ENCODE data around the gene FAM124A. TPM values are rescaled to one million over a fixed set of nuclear protein-coding genes. Genes with fewer than 3 reads are reported as not detected.

Gene FAM124A
- total and polyA plus RNA-seq, 4 donors, result 6.1 to 15.7 (median 10.4) TPM

DNA sequence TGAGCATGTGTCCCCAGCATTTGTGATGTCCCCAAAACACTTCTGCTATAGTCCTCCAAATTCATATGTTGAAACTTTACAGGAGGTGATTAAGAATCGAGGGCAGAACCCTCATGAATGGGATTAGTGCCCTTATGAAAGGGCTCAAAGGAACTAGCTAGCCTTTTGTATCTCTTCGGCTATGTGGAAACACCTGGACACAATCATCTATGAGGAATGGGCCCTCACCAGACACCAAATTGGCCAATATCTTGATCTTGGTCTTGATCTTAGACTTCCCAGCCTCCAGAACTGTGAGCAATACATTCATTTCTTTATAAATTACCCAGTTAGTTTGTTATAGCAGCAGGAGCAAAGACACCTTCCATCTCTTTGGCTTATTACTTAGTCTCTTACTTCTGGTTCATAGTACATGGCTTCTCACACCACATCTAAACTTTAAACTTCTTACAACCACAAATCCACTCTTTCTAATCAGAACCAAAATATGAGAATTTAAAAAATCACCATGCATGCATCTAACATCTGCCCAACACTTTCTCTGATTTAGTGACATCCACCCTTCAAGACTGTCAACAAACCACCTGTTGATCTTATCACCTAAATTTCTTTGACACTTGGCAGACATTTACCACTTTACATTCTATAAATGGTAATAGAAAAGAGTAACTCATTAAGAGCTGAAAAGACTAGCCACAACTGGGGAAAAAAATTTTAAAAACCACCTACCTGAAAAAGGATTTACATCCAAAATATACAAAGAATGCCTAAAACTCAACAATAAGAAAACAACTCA is 110.6 kb downstream of the FAM124A start:
- no CpG with 5 or more reads among the region's 2 CpGs for WGBS (ENCODE audit: insufficient coverage)
- no peak for DNase-seq (ENCODE audit: low read depth in 4 of 6, low spot score in 6 of 6)
- Histone ChIP-seq H3K9me3 (ENCODE audit: control insufficient read depth, insufficient read depth, low read length) (no peaks in the 10 kb centered on the region), H3K27ac (ENCODE audit: low read depth, low read length) (no peak overlapping the region), H3K4me3 (ENCODE audit: low read depth, low read length) (no peak overlapping the region), H3K27me3 (ENCODE audit: control insufficient read depth, insufficient read depth, low read length) (no peaks in the 10 kb centered on the region), H3K36me3 (ENCODE audit: control insufficient read depth, insufficient read depth, low read length) (no peaks in the 10 kb centered on the region), H3K4me1 (ENCODE audit: control insufficient read depth, insufficient read depth, low read length) (no peaks in the 10 kb centered on the region)

DNA sequence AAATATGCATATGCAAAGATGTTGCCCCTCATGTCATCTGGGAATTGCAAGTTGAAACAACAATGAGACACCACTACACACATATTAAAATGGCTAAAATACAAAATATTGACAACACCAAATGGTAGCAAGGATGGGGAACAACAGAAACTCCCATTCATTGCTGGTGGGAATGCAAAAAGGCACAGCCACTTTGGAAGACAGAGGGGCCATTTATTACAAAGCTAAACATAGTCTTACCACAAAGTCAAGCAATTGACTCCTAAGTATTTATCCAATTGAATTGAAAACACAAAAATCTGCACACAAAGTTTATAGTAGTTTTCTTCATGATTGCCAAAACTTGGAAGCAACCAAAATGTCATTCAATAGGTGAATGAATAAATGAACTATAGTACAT is 111.2 kb downstream of the FAM124A start:
- Histone ChIP-seq H3K4me1 (ENCODE audit: control insufficient read depth, insufficient read depth, low read length) (no peaks in the 10 kb centered on the region), H3K27me3 (ENCODE audit: control insufficient read depth, insufficient read depth, low read length) (no peaks in the 10 kb centered on the region), H3K27ac (ENCODE audit: low read depth, low read length) (no peak overlapping the region), H3K4me3 (ENCODE audit: low read depth, low read length) (no peak overlapping the region), H3K9me3 (ENCODE audit: control insufficient read depth, insufficient read depth, low read length) (no peaks in the 10 kb centered on the region), H3K36me3 (ENCODE audit: control insufficient read depth, insufficient read depth, low read length) (no peaks in the 10 kb centered on the region)
- DNase-seq (ENCODE audit: low read depth in 4 of 6, low spot score in 6 of 6), result no peak

DNA sequence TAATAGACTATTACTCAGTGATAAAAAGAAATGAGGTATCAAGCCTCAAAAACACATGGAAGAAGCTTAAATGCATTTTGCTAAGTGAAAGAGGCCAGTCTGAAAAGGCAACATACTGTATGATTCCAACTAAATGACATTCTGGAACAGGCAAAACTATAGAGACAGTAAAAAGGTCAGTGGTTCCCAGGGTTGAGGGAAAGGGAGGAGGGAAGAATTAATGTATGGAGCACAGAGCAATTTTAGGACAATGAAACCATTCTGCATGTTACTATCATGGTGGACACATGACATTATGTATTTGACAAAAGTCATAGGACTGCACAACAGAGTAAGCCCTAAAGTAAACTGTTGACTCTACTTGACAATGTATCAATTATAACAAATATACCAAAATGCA is 111.6 kb downstream of the FAM124A start:
- H3K36me3 ChIP-seq (ENCODE audit: control insufficient read depth, insufficient read depth, low read length), result no peaks in the 10 kb centered on the region
- no peak overlapping the region for H3K27ac ChIP-seq (ENCODE audit: low read depth, low read length)
- no peak for DNase-seq (ENCODE audit: low read depth in 4 of 6, low spot score in 6 of 6)
- H3K9me3 ChIP-seq (ENCODE audit: control insufficient read depth, insufficient read depth, low read length), result no peaks in the 10 kb centered on the region
- no peak overlapping the region for H3K4me3 ChIP-seq (ENCODE audit: low read depth, low read length)
- H3K27me3 ChIP-seq (ENCODE audit: control insufficient read depth, insufficient read depth, low read length), result no peaks in the 10 kb centered on the region
- H3K4me1 ChIP-seq (ENCODE audit: control insufficient read depth, insufficient read depth, low read length), result no peaks in the 10 kb centered on the region

Small RNA genes lying within 50 kb of the gene (small RNA-seq; reads per million reads assigned to genes)
- gene PRELID3BP2 (ENCODE audit: low replicate concordance), result not detected

Other genes with a start within 250 kb of the FAM124A start
- gene C13orf42, start 111.1 kb upstream of the FAM124A start, total RNA-seq, result under 1 TPM; 0.06 to 0.10 TPM
- gene C13orf42, start 111.1 kb upstream of the FAM124A start, polyA plus RNA-seq (ENCODE audit: insufficient read length in 2 of 2), result under 1 TPM; 0.14 to 0.20 TPM
- not detected for gene SERPINE3, start 117.3 kb downstream of the FAM124A start, total RNA-seq
- gene SERPINE3, start 117.3 kb downstream of the FAM124A start, polyA plus RNA-seq (ENCODE audit: insufficient read length in 2 of 2), result under 1 TPM; 0.32 to 0.89 TPM
- gene INTS6, start 230.6 kb downstream of the FAM124A start, total RNA-seq, result 10 to 100 TPM; 36.5 to 51.2 TPM
- 10 to 100 TPM; 22.8 to 25.7 TPM for gene INTS6, start 230.6 kb downstream of the FAM124A start, polyA plus RNA-seq (ENCODE audit: insufficient read length in 2 of 2)